Lower leg skin (tissue), 3 donors: ENCODE data around the gene GIMAP1.

Experiments
- CTCF ChIP-seq, 3 donors: fragments of 450-650 bp; IDR thresholded peaks; one replicate each; pipeline ENCODE4 v1.5.1; 2016; ENCODE audit warnings: antibody characterized with exemption in 3 of 3, mild to moderate bottlenecking in 3 of 3, moderate library complexity in 2 of 3
- POLR2A ChIP-seq, 2 donors: fragments of 450-650 bp; IDR thresholded peaks; one replicate each; pipeline ENCODE4 v1.6.1; 2016 to 2017; ENCODE audit warnings: antibody characterized with exemption in 2 of 2, mild to moderate bottlenecking in 1 of 2, moderate library complexity in 1 of 2

- no peak for TF ChIP-seq CTCF (IDR thresholded peaks at IDR 0.05)
- TF ChIP-seq POLR2A (IDR thresholded peaks at IDR 0.05) = no peak
Observed at GRCh38 chr7:150756166-150756565, 39.8 kb downstream of the GIMAP1 start.
